ENCODE data around the gene KAT2A. TPM values are rescaled to one million over a fixed set of nuclear protein-coding genes. Genes with fewer than 3 reads are reported as not detected.

KAT2A gene
- total RNA-seq, 1 experiment from 2014 or later, result 44.8 TPM

- Mint-ChIP-seq H3K27me3 (ENCODE audit: low read depth) (no peaks in the 10 kb centered on the region), H3K4me1 (peaks cover 17% of the 10 kb centered on the region), H3K4me3 (no peak overlapping the region), H3K27ac (no peak overlapping the region), H3K9me3 (no peaks in the 10 kb centered on the region), H3K36me3 (peaks cover 44% of the 10 kb centered on the region)
- ATAC-seq (no peak), DNase-seq (ENCODE audit: low spot score) (no peak)
- POLR2A ChIA-PET, result no interaction called here
- CTCF ChIA-PET, result interaction anchor here (1.6 kb wide), 1 partner anchor 36 kb away, joined by 3 read pairs; no protein-coding TSS in a partner anchor
- TF ChIP-seq ZNF121 (CRISPR knock-in tag; IDR thresholded peaks at IDR 0.05) (0 out of 2 replicates have a peak, but pooled peaks have one; percentile 25), NR3C1 (CRISPR knock-in tag; conservative IDR thresholded peaks at IDR 0.05; ENCODE audit: low read depth) (no peak)
Observed at GRCh38 chr17:42127414-42127813, 6.2 kb upstream of the KAT2A start.

- H3K4me3 Mint-ChIP-seq, result no peak overlapping the region
Observed at GRCh38 chr17:42126836-42127235, 5.7 kb upstream of the KAT2A start.

More at GRCh38 chr17:42126836-42127235, 5.7 kb upstream of the KAT2A start:
- CTCF ChIA-PET, result interaction anchor here (1.6 kb wide), 1 partner anchor 36 kb away, joined by 3 read pairs; no protein-coding TSS in a partner anchor
- Mint-ChIP-seq H3K27ac (no peak overlapping the region), H3K4me1 (peaks cover 21% of the 10 kb centered on the region), H3K27me3 (ENCODE audit: low read depth) (no peaks in the 10 kb centered on the region), H3K36me3 (peaks cover 44% of the 10 kb centered on the region), H3K9me3 (no peaks in the 10 kb centered on the region)
- POLR2A ChIA-PET, result no interaction called here
- no peak for ATAC-seq
- no peak for DNase-seq (ENCODE audit: low spot score)
- no peak for TF ChIP-seq RORB (CRISPR knock-in tag; IDR thresholded peaks at IDR 0.05)
- no peak for TF ChIP-seq AR (CRISPR knock-in tag; IDR thresholded peaks at IDR 0.05)
- no peak for TF ChIP-seq FOXP1 (CRISPR knock-in tag; IDR thresholded peaks at IDR 0.05; ENCODE audit: borderline replicate concordance)
- no peak for TF ChIP-seq RELA (CRISPR knock-in tag; IDR thresholded peaks at IDR 0.05; ENCODE audit: borderline replicate concordance)
- no peak for TF ChIP-seq KAT7 (CRISPR knock-in tag; IDR thresholded peaks at IDR 0.05; ENCODE audit: borderline replicate concordance)
- TF ChIP-seq ZMAT4 (CRISPR knock-in tag; IDR thresholded peaks at IDR 0.05), result no peak
- TF ChIP-seq CREB1 (CRISPR knock-in tag; IDR thresholded peaks at IDR 0.05), result no peak
- TF ChIP-seq SP1 (CRISPR knock-in tag; conservative IDR thresholded peaks at IDR 0.05), result no peak
- no peak for TF ChIP-seq SMAD4 (CRISPR knock-in tag; IDR thresholded peaks at IDR 0.05)
- TF ChIP-seq SOX15 (CRISPR knock-in tag; IDR thresholded peaks at IDR 0.05), result no peak
- no peak for TF ChIP-seq USF1 (CRISPR knock-in tag; IDR thresholded peaks at IDR 0.05)
- no peak for TF ChIP-seq ZNF416 (CRISPR knock-in tag; IDR thresholded peaks at IDR 0.05)
- no peak for TF ChIP-seq CDX4 (CRISPR knock-in tag; IDR thresholded peaks at IDR 0.05; ENCODE audit: borderline replicate concordance)
- no peak for TF ChIP-seq TCF7 (CRISPR knock-in tag; IDR thresholded peaks at IDR 0.05; ENCODE audit: low read depth)
- no peak for TF ChIP-seq ERG (CRISPR knock-in tag; IDR thresholded peaks at IDR 0.05)
- no peak for TF ChIP-seq NFATC4 (CRISPR knock-in tag; IDR thresholded peaks at IDR 0.05)
